Sigmoid colon (tissue), 4 donors: ENCODE results near the gene SH3RF3.

ENCODE experiments used
- CTCF ChIP-seq, 4 experiments: fragments of 450-650 bp in 3 of 4; fragments of 200-600 bp in 1 of 4; IDR thresholded peaks; one replicate each; pipeline ENCODE4 v1.5.1; 2016 to 2019; ENCODE audit warnings: antibody characterized with exemption in 4 of 4, mild to moderate bottlenecking in 3 of 4, moderate library complexity in 2 of 4
- EP300 ChIP-seq, 4 donors: sonication (generic); formaldehyde crosslinking; IDR thresholded peaks; one replicate each; pipeline ENCODE4 v1.6.1; 2017; ENCODE audit warnings: antibody characterized with exemption in 4 of 4
- POLR2AphosphoS5 ChIP-seq, 4 donors: sonication (generic); formaldehyde crosslinking; IDR thresholded peaks; one replicate each; pipeline ENCODE4 v1.6.1; 2017; ENCODE audit warnings: antibody characterized with exemption in 4 of 4

- TF ChIP-seq CTCF (IDR thresholded peaks at IDR 0.05) = no peak
- no peak for TF ChIP-seq EP300 (IDR thresholded peaks at IDR 0.05)
- TF ChIP-seq POLR2AphosphoS5 (IDR thresholded peaks at IDR 0.05) = no peak
These were observed 385.9 kb downstream of the SH3RF3 start for GRCh38 chr2:109514857-109515256.
